ENCODE results near the gene SNCA.

SNCA gene

GRCh38 chr4:89837993-89838390, 1.0 kb upstream of the SNCA start:
- Histone ChIP-seq H3K9me3 (no peaks in the 10 kb centered on the region), H3K36me3 (no peaks in the 10 kb centered on the region), H3K4me3 (ENCODE audit: low read depth, low read length) (peak overlapping the region; percentile 64), H3K4me1 (no peaks in the 10 kb centered on the region), H3K27me3 (peaks cover 34% of the 10 kb centered on the region)
- DNase-seq: no peak
- no peak for TF ChIP-seq CTCF (IDR thresholded peaks at IDR 0.05; ENCODE audit: low read depth, low read length)

- no peaks in the 10 kb centered on the region for H3K4me1 ChIP-seq
- no peaks in the 10 kb centered on the region for H3K36me3 ChIP-seq
- DNase-seq: peak; percentile 52
- H3K4me3 ChIP-seq (ENCODE audit: low read depth, low read length): peak overlapping the region; percentile 64
- TF ChIP-seq CTCF (IDR thresholded peaks at IDR 0.05; ENCODE audit: low read depth, low read length): 0 out of 2 replicates have a peak, but pooled peaks have one; percentile 32
- no peaks in the 10 kb centered on the region for H3K9me3 ChIP-seq
- peaks cover 34% of the 10 kb centered on the region for H3K27me3 ChIP-seq
Measured at GRCh38 chr4:89837385-89837992, 528 bp upstream of the SNCA start.

- Histone ChIP-seq H3K36me3 (no peaks in the 10 kb centered on the region), H3K9me3 (no peaks in the 10 kb centered on the region), H3K27me3 (peaks cover 34% of the 10 kb centered on the region), H3K4me3 (ENCODE audit: low read depth, low read length) (peak overlapping the region; percentile 64), H3K4me1 (no peaks in the 10 kb centered on the region)
- no peak for TF ChIP-seq CTCF (IDR thresholded peaks at IDR 0.05; ENCODE audit: low read depth, low read length)
- no peak for DNase-seq
Measured at GRCh38 chr4:89836031-89836745, 773 bp downstream of the SNCA start.

GRCh38 chr4:89835413-89835812, 1.5 kb downstream of the SNCA start:
- H3K4me3 ChIP-seq (ENCODE audit: low read depth, low read length): no peak overlapping the region
- H3K36me3 ChIP-seq: no peaks in the 10 kb centered on the region
- H3K27me3 ChIP-seq: peaks cover 34% of the 10 kb centered on the region
- no peak for DNase-seq
- TF ChIP-seq CTCF (IDR thresholded peaks at IDR 0.05; ENCODE audit: low read depth, low read length): no peak
- no peaks in the 10 kb centered on the region for H3K4me1 ChIP-seq
- H3K9me3 ChIP-seq: no peaks in the 10 kb centered on the region

GRCh38 chr4:89834486-89835209, 2.3 kb downstream of the SNCA start:
- no peak for DNase-seq
- no peak for TF ChIP-seq CTCF (IDR thresholded peaks at IDR 0.05; ENCODE audit: low read depth, low read length)
- peaks cover 29% of the 10 kb centered on the region for H3K27me3 ChIP-seq
- H3K9me3 ChIP-seq: no peaks in the 10 kb centered on the region
- H3K4me1 ChIP-seq: no peaks in the 10 kb centered on the region
- no peaks in the 10 kb centered on the region for H3K36me3 ChIP-seq
- no peak overlapping the region for H3K4me3 ChIP-seq (ENCODE audit: low read depth, low read length)

Measured in BE2C (cell line).